CD14-positive monocyte (primary cell): ENCODE data around the gene ZNF710. TPM values are rescaled to one million over a fixed set of nuclear protein-coding genes. Genes with fewer than 3 reads are reported as not detected.

Source experiments
- DNase-seq, 3 donors: peaks; one replicate each; pipeline ENCODE4 v3.0.0-alpha.2; 2011 to 2022
- H2AFZ ChIP-seq: 2 replicates; pipeline ENCODE4 v1.6.0; 2012; ENCODE audit warnings: mild to moderate bottlenecking, low read depth, low read length, inconsistent platforms; ENCODE audit not compliant: insufficient read depth, poor library complexity, severe bottlenecking
- H3K27ac ChIP-seq, 2 donors: 1 replicate in 1 of 2; 2 replicates in 1 of 2; pipeline ENCODE4 v1.5.1; 2012 to 2013; ENCODE audit warnings: low read length in 2 of 2, control low read depth in 1 of 2, inconsistent platforms in 1 of 2, low read depth in 1 of 2, mild to moderate bottlenecking in 1 of 2
- H3K27me3 ChIP-seq, 2 donors: one replicate each; pipeline versions ENCODE4 v1.6.0 to v1.6.1; 2011 to 2013; ENCODE audit warnings: low read length in 2 of 2; ENCODE audit not compliant: control insufficient read depth in 2 of 2, insufficient read depth in 2 of 2
- H3K36me3 ChIP-seq, 2 donors: replicated peaks in 1 of 2; 1 replicate in 1 of 2; 2 replicates in 1 of 2; pipeline versions ENCODE4 v1.5.1 to v1.6.1; 2012 to 2013; ENCODE audit warnings: low read length in 2 of 2, control low read depth in 1 of 2, inconsistent platforms in 1 of 2, mild to moderate bottlenecking in 1 of 2; ENCODE audit not compliant: insufficient read depth in 2 of 2, control insufficient read depth in 1 of 2
- H3K4me1 ChIP-seq, 2 donors: 1 replicate in 1 of 2; 2 replicates in 1 of 2; pipeline versions ENCODE4 v1.5.1 to v1.6.1; 2012 to 2013; ENCODE audit warnings: low read length in 2 of 2, control low read depth in 1 of 2, inconsistent platforms in 1 of 2, mild to moderate bottlenecking in 1 of 2, moderate library complexity in 1 of 2; ENCODE audit not compliant: insufficient read depth in 2 of 2, control insufficient read depth in 1 of 2
- H3K4me2 ChIP-seq: replicated peaks from 2 replicates; pipeline ENCODE3; 2012; ENCODE audit warnings: low read length, moderate library complexity, mild to moderate bottlenecking; ENCODE audit not compliant: poor library complexity, severe bottlenecking; ENCODE audit errors: extremely low read depth
- H3K4me3 ChIP-seq, 3 experiments: fragments of 200-600 bp in 1 of 3; sonication (generic) in 1 of 3; replicated peaks in 1 of 3; 1 replicate in 2 of 3; 2 replicates in 1 of 3; pipeline ENCODE4 v1.5.1; 2011 to 2013; ENCODE audit warnings: low read length in 3 of 3, mild to moderate bottlenecking in 3 of 3, control low read depth in 2 of 3, low read depth in 2 of 3, inconsistent platforms in 1 of 3, moderate library complexity in 1 of 3
- H3K79me2 ChIP-seq: 2 replicates; pipeline ENCODE4 v1.6.0; 2012; ENCODE audit warnings: mild to moderate bottlenecking, control low read depth, inconsistent platforms, low read length, moderate library complexity; ENCODE audit not compliant: insufficient read depth
- H3K9ac ChIP-seq: 2 replicates; pipeline ENCODE4 v1.6.0; 2017; ENCODE audit warnings: low read length, mild to moderate bottlenecking; ENCODE audit not compliant: insufficient read depth, poor library complexity, severe bottlenecking
- H3K9me3 ChIP-seq, 2 donors: replicated peaks in 1 of 2; 1 replicate in 1 of 2; 2 replicates in 1 of 2; pipeline versions ENCODE4 v1.5.1 to v1.6.1; 2012 to 2013; ENCODE audit warnings: low read length in 2 of 2, control low read depth in 1 of 2; ENCODE audit not compliant: control insufficient read depth in 1 of 2, insufficient read depth in 1 of 2
- H4K20me1 ChIP-seq: 2 replicates; pipeline ENCODE4 v1.6.0; 2012; ENCODE audit warnings: mild to moderate bottlenecking, low read length, control low read depth, moderate library complexity; ENCODE audit not compliant: insufficient read depth
- H3K27ac Mint-ChIP-seq, 7 donors: one replicate each; pipeline ENCODE4 v1.8.0; 2020; ENCODE audit warnings: mild to moderate bottlenecking in 7 of 7, mixed read lengths in 7 of 7, moderate library complexity in 6 of 7, inconsistent platforms in 2 of 7
- H3K27me3 Mint-ChIP-seq, 3 donors: one replicate each; pipeline ENCODE4 v1.8.0; 2021 to 2022; ENCODE audit warnings: low read depth in 3 of 3, mild to moderate bottlenecking in 3 of 3, mixed read lengths in 3 of 3, moderate library complexity in 3 of 3, inconsistent platforms in 1 of 3
- H3K36me3 Mint-ChIP-seq, 2 donors: one replicate each; pipeline ENCODE4 v1.8.0; 2020; ENCODE audit warnings: mixed read lengths in 2 of 2, inconsistent platforms in 1 of 2, mild to moderate bottlenecking in 1 of 2
- H3K4me1 Mint-ChIP-seq: one replicate; pipeline ENCODE4 v1.8.0; 2020; ENCODE audit warnings: mild to moderate bottlenecking, mixed read lengths
- H3K4me3 Mint-ChIP-seq, 2 donors: one replicate each; pipeline ENCODE4 v1.8.0; 2020; ENCODE audit warnings: mild to moderate bottlenecking in 2 of 2, mixed read lengths in 2 of 2, moderate library complexity in 1 of 2
- H3K9me3 Mint-ChIP-seq, 7 donors: one replicate each; pipeline ENCODE4 v1.8.0; 2020 to 2022; ENCODE audit warnings: mixed read lengths in 7 of 7, mild to moderate bottlenecking in 6 of 7, moderate library complexity in 6 of 7, inconsistent platforms in 2 of 7
- CTCF ChIP-seq: fragments of 200-600 bp; IDR thresholded peaks from one replicate; pipeline ENCODE4 v1.8.0; 2022; ENCODE audit warnings: antibody characterized with exemption, mild to moderate bottlenecking
- WGBS: methylation state at CpG from one replicate; pipeline ENCODE4 v1.1.5; 2013; ENCODE audit warnings: missing lambda C conversion rate; ENCODE audit not compliant: insufficient coverage; 5-methylcytosine and 5-hydroxymethylcytosine counted together
- intact Hi-C, 2 donors: fragments of 100-400 bp; cut with micrococcal nuclease; formaldehyde crosslinking; loops; one replicate each; pipeline versions ENCODE4 v1.15.0 to v1.15.1; 2023
- polyA plus RNA-seq, 3 donors: library from polyadenylated mRNA; depleted of rRNA in 1 of 3; unstranded in 2 of 3; stranded (reverse) in 1 of 3; fragments of 300-500 nt in 2 of 3; fragments of >200 nt in 1 of 3; fragmentation: Illumina TruSeq in 2 of 3; gene quantifications; 1 replicate in 2 of 3; 2 replicates in 1 of 3; pipeline ENCODE4 v1.2.3, GENCODE V29; 2012 to 2021

The ZNF710 gene
- polyA plus RNA-seq, 3 donors = 3.4 to 45.6 (median 4.8) TPM

- Mint-ChIP-seq H3K4me3 (peak overlapping the region; percentile 89 to 99), H3K4me1 (peaks cover 54% of the 10 kb centered on the region), H3K36me3 (peaks cover 24 to 25% of the 10 kb centered on the region in 2 donors), H3K27ac (peak overlapping the region; percentile 89 to 100 (median 97)), H3K27me3 (peaks cover 0 to 2% (median 2%) of the 10 kb centered on the region in 3 donors), H3K9me3 (peaks cover 0 to 2% (median 0%) of the 10 kb centered on the region in 7 donors)
- peak overlapping the region; percentile 64 for H2AFZ ChIP-seq
- peaks cover 52 to 58% of the 10 kb centered on the region in 2 donors for H3K4me1 ChIP-seq
- WGBS = 56% methylated on average over 51 of the region's 63 CpGs
- H4K20me1 ChIP-seq = no peaks in the 10 kb centered on the region
- intact Hi-C loops = loop anchor here (5.0 to 10.0 kb wide), 3 partner anchors 37 to 106 kb away; partner anchors contain the start of gene AP3S2 (in 1 of the 2)
- peak overlapping the region; percentile 86 for H3K9ac ChIP-seq
- no peaks in the 10 kb centered on the region for H3K9me3 ChIP-seq
- no peak for TF ChIP-seq CTCF
- H3K27ac ChIP-seq = peak overlapping the region; percentile 68 to 95
- peaks cover 48% of the 10 kb centered on the region for H3K79me2 ChIP-seq
- no peaks in the 10 kb centered on the region for H3K27me3 ChIP-seq
- peak in 2 of 3 donors; percentile 13 to 27 for DNase-seq
- peaks cover 3 to 5% of the 10 kb centered on the region in 2 donors for H3K36me3 ChIP-seq
- H3K4me2 ChIP-seq = peak overlapping the region; percentile 77
- peak overlapping the region; percentile 62 to 93 (median 91) for H3K4me3 ChIP-seq
These were observed 730 bp upstream of the ZNF710 start for GRCh38 chr15:90000186-90001001.

GRCh38 chr15:90001683-90002427 lies 731 bp downstream of the ZNF710 start:
- peak overlapping the region; percentile 81 for H3K9ac ChIP-seq
- H3K27me3 ChIP-seq = no peaks in the 10 kb centered on the region
- H3K9me3 ChIP-seq = no peaks in the 10 kb centered on the region
- DNase-seq = peak; percentile 36 to 55 (median 50)
- H3K27me3 Mint-ChIP-seq = peaks cover 0 to 2% (median 0%) of the 10 kb centered on the region in 3 donors
- H3K36me3 Mint-ChIP-seq = peaks cover 38 to 40% of the 10 kb centered on the region in 2 donors
- H3K4me1 ChIP-seq = peaks cover 67 to 72% of the 10 kb centered on the region in 2 donors
- TF ChIP-seq CTCF = no peak
- peaks cover 63% of the 10 kb centered on the region for H3K79me2 ChIP-seq
- WGBS = under 1% methylated on average over 33 of the region's 89 CpGs
- peaks cover 9% of the 10 kb centered on the region for H4K20me1 ChIP-seq
- intact Hi-C loops = loop anchor here (5.0 to 10.0 kb wide), 3 partner anchors 35 to 107 kb away; partner anchors contain the start of gene AP3S2 (in 1 of the 2)
- peak overlapping the region; percentile 86 to 95 for H3K4me3 Mint-ChIP-seq
- H3K4me3 ChIP-seq = peak overlapping the region; percentile 62 to 92 (median 73)
- H3K9me3 Mint-ChIP-seq = peaks cover 0 to 2% (median 0%) of the 10 kb centered on the region in 7 donors
- no peak overlapping the region for H2AFZ ChIP-seq
- H3K4me2 ChIP-seq = peak overlapping the region; percentile 94
- H3K36me3 ChIP-seq = peaks cover 6 to 17% of the 10 kb centered on the region in 2 donors
- peaks cover 68% of the 10 kb centered on the region for H3K4me1 Mint-ChIP-seq
- H3K27ac Mint-ChIP-seq = peak overlapping the region; percentile 76 to 100 (median 99)
- peak overlapping the region; percentile 98 to 99 for H3K27ac ChIP-seq
